ENCODE measurements around the gene EPHA6.

EPHA6 gene

DNA sequence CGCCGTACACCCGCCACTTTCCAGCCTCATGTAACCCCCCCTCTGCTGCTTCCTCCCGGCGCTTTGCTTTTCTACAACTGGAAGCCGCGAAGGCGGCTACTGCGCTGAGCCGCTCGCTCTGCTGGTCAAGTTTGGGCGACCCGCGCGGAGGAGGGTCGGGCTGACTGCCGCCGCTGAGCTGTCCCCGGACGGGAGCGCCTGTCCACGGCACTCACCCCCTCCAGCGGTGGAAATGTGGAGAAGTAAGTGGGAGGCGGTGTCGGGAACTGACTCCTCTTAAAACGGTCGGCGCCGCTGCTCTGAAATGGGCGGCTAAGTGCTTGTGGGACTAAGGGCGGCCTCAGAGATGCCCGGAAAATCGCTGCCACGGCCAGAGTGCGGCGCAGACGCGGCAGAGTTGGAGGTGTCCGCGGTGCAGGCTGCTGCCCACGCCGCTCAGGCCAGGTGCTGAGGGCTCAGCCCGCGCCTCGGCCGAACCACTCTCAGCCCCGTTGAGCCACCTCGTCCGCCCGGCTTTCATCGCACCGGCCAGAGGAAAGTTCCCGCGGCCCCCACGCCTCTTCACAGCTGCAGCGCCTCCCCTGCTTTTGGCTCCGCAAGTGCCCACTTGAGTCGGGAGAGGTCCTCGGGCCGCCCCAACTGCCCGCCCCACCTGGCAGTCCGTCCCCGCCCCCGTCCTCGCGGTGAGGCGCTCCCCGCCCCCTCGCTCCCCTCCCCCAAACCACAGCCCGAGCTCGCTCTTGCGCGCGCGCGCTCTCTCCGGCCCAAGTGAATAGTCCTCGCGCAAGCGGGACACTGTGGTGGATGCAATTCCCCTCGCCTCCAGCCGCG lies at the start of gene EPHA6:
Gene EPHA6 (plus strand): TSS at position 775 of the 831 bp plus-strand sequence.
- peak; percentile 57 for DNase-seq

DNA sequence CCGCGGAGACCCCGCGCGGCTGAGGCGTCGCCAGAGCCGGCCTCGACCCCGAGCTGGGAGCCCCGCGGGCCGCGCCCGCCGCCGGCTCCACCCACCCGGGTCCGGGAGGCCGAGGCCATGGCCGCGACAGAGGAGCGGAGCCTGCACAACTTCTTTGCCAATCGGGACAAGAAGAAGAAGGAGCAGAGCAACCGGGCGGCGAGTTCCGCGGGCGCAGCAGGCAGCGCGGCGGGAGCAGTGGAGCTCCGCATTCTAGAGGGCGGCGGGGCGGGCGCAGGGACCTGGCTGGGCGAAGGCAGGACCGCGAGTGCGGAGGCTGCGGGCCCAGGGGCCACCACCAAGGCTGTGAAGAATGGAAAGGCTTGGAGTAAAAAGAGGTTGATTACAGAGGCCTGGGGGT lies 37.6 kb upstream of the EPHA6 start:
- no peak for DNase-seq

GRCh38 chr3:96779810-96780209 lies 34.6 kb upstream of the EPHA6 start:
- no peak for DNase-seq

DNA sequence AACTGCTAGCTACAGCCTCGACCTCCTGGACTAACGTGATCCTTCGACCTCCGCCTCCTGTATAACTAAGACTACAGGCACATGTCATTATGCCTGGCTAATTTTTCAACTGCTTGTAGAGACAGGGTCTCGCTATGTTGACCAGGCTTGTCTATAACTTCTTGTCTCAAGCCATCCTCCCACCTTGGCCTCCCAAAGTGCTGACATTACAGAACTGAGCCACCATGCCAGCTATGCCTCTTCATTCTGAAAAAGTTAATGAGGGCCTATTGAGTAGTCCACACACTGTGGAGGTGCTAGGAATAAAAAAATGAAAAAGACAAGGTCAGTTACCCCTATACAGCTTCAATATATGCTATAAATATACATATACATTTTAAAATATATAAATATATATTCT lies 18.3 kb upstream of the EPHA6 start:
- no peak for DNase-seq

- no peak for DNase-seq
These were observed 10.5 kb upstream of the EPHA6 start for GRCh38 chr3:96803870-96804269.

DNA sequence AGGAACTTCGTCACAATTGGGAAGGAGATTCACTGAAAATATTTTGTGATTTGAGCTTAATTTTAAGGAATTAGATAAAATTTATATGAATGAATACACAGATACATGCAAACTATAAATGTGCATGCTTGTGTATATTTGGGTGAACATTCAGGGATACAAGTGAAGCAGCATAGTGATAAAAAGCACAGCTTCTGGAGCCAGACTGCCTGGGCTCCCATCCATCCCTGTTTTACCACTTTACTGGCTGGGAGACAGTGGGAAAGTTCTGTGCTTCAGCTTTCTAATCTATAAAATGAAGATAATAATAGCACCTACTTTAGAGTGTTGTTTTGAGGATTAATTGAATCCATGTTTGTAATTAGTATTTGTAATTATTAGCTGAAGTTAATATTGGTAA lies 8.1 kb upstream of the EPHA6 start:
- no peak for DNase-seq

- DNase-seq: peak; percentile 81
These were observed 1.1 kb upstream of the EPHA6 start for GRCh38 chr3:96813134-96813819.

DNA sequence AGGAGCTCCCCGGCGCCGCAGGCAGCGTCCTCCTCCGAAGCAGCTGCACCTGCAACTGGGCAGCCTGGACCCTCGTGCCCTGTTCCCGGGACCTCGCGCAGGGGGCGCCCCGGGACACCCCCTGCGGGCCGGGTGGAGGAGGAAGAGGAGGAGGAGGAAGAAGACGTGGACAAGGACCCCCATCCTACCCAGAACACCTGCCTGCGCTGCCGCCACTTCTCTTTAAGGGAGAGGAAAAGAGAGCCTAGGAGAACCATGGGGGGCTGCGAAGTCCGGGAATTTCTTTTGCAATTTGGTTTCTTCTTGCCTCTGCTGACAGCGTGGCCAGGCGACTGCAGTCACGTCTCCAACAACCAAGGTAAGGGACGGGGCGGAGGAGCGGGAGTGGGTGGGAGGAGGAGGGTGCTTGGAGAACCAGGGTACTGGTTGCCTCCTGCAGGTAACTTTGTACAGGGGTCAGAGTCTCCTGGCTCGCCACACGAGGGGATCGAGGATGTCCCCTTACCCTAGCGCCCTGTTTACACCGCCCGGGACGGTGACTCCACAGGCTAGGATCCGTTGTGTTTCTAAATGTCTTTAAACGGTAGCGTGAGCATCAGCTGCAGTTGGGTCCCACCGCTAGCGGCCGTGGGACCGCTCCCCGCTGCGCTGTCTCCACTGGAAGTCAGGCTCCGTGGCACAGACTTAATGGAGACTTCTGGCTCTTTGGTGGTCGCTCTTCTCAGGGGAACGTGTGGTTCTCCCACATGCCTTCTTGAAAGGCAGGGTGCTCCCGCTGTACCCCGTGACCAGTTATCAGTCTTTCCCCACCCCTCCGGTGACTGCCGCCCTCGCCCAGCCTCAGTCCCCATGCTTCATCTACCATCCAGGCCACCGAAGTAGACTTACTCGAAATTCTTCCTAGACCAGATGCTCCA lies 515 bp downstream of the EPHA6 start:
- no peak for DNase-seq

DNA sequence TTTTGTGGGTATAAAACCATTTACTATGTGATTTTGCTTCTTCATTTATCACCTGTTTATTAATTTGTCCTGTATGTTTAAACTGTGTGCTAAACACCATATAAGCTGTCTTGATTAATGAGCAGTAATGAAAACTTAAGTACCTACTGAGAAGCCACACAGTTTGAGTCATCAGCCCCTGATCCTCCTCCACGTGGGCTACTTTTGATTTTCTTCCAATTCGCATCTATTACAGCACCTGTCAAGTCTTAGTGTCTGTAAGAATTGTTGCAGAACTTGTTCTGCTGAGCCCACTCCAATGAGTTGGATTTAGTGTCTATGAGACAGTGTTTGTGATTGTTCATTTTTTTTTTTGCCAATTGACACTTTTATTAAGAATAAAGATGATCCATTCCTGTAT lies 16.8 kb downstream of the EPHA6 start:
- DNase-seq: no peak

- no peak for DNase-seq
These were observed 18.9 kb downstream of the EPHA6 start for GRCh38 chr3:96833301-96833700.

DNA sequence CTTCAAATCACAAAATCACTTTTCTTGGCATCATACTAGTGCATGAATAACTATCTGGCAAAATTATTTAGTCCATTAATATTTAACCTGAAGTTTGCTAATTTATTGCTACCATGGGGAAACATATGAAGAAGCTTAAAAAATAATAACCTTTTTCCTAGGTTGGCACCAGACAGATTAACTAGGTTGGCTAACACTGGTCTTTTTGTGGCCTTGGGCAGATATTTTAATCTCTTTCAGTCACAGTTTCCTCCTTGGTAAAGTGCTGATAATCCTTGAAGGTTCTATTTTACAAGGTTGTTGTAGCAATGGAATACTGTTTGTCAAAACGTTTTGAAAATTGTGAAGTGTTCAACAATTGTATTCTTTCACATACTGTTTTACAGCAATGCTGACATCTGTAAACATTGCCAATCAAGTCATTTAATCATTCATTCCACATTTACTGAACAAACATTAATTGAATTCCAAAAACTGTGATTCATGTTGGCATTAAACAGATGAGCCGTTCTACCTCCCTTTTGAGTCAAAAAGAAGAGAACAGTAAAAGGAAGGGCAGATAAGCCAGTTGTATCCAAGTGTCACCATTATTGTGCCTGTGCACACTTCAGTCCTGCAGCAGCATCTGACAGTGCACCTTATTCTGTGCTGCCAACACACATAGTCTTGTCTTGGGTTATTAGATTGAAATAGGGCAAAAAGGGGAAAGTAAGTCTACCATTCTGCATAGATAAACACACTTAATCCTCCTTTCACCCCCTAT lies 21.9 kb downstream of the EPHA6 start:
- DNase-seq: no peak

DNA sequence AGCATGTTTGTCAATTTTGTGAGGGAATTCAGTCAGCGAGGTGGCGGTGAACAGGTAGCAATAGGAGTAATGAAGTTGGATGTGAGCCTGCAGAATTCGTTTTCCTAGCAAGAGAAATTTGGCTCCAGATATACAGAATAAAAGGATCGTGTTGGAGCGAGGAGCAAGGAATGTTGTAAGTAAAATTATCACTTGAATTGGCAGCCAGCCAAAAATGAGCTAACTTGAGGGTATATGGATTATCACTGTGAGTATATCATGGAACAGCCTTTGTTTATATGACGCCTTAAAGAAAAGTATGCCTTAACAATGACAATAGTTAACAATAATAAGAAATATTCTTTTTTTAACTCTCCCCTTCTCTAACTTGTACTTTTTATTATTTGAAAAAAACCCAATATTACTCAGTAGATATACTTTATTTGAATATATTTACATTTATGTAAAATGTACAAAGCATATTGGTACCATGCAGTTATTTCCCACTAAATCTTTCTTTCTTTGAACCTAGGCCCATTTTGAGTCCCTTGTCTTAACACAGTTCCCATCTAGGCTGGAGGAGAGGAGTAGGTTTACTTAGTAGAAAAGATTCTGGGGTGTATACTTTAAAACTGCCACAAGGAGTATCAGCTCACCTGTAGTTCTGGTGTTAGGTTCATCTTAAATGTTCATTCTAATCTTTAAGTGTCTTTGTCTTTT lies 29.3 kb downstream of the EPHA6 start:
- DNase-seq: no peak

DNA sequence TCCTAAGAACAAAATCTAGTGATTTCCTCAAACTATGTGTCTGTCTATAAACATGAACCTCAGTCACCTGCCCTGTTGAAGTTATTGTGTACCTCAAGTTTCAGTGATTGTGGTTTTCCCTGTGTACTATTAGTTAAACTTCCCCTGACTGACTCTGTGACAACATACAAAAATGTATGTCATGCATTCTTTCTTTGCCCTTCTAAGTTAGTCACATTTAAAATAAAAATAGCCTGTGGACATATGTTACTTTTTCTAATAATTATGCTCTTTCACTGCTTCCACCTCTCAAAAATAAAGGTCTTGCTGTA lies 29.8 kb downstream of the EPHA6 start:
- DNase-seq: no peak

- no peak for DNase-seq
These were observed 38.5 kb downstream of the EPHA6 start for GRCh38 chr3:96852849-96853248.

DNA sequence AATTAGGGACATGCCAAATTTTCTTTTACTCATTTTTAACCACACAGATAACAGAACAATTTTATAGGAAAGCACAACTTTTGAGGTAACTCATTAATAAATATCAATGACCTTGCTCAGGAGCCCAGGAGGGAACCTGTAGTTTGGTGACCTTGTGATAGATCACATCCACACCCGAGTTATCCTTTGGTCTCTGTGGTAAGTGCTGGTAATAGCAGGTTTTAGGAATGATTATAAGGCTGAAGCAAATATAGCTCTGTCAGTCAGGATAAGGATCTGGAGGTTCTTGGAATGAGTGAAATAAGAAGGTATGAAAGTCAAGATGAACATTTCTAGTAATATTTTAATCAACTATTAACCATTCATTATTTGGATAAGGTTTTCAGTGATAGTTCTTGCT lies 46.5 kb downstream of the EPHA6 start:
- no peak for DNase-seq

GRCh38 chr3:96863129-96863740 lies 48.8 kb downstream of the EPHA6 start:
- DNase-seq: no peak

DNA sequence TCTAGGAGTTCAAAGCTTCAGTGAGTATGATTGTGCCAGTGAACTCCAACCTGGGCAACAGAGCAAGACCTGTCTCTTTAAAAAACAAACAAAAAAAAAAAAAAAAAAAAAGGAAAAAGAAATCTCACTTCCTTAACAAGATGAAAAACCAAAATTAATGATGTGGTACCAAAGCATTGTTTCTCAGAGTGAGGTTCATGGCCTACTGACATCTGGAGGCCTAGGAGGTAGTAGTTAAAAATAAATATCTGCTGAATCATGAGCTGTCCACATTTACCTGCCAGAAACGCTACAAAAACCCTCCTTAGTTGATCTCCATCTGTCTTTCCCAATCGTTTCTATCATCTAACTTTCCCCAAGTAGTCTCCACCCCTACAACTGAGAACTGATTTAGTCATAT lies 51.2 kb downstream of the EPHA6 start:
- DNase-seq: no peak

DNA sequence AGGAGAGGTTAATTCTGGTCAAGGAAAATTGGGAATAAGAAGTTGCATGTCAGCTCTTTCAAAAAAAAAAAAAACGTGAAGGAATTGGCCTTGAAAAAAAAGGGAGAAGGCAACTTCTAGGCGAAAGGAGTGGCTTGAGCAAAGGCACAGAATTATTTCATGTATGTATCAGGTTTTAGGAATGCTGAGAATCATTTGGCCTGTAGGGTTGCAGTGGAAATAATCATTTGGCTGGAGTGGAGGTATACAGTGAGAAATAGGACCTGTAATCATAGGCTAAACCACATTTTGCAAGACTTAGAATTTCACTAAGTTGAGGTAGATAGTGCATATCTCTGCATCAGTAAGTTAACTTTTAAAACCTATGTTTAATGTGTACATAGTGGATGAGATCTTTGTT lies 54.9 kb downstream of the EPHA6 start:
- no peak for DNase-seq

- no peak for DNase-seq
These were observed 63.1 kb downstream of the EPHA6 start for GRCh38 chr3:96877510-96877909.

DNA sequence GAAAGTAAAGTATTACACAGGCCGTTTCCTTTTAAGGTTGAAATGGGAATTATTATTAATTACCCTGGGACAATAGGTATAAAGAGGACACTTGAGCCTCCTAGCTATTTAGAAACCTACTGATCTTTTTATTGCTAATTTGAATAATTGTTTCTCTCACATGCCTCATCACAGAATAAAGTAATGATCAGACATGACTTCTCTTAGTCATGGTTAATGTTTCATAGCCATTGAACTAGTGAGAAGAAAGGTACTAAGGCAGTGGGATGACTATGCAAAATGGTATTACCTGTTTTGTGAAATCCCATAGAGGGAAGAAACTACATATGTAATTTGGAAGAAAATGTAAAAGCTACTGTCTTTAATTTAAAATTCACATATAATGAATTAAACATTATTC lies 85.6 kb downstream of the EPHA6 start:
- no peak for DNase-seq

DNA sequence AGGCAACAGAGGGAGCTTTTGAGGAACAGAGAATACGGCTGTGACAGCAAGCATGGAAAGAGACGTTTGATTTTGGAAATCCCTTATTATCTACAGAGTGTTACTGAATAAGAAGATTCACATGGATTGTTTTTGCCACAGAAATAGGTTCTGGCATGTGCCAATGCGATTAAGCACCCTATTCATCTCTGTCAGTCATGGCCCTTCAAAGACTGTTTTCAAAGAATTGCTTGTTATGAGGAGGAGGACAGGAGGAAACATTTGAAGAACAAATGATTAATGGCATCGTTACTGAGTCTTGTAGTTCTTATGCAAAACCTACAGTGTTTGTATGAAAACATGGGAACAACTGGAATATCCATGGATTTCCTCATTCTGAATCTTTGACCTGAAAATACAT lies 86.2 kb downstream of the EPHA6 start:
- no peak for DNase-seq

GRCh38 chr3:96915445-96915844 lies 101.1 kb downstream of the EPHA6 start:
- DNase-seq: no peak
